K562 (cell line): ENCODE results near the gene RHOC. TPM values are rescaled to one million over a fixed set of nuclear protein-coding genes. Genes with fewer than 3 reads are reported as not detected.
A peak's percentile ranks its signal among the peaks of the same experiment; 100 is the strongest.

Source experiments
- BHLHE40 ChIP-seq: IDR thresholded peaks from 2 replicates; pipeline ENCODE4 v1.6.1; 2011; ENCODE audit warnings: low read length, improper control_type of control experiment
- CBX3 ChIP-seq, 2 experiments: IDR thresholded peaks; 1 replicate in 1 of 2; 2 replicates in 1 of 2; pipeline ENCODE4 v1.6.1; 2012; ENCODE audit warnings: inconsistent platforms in 2 of 2, low read length in 2 of 2, borderline replicate concordance in 1 of 2, control low read depth in 1 of 2
- DMBX1 ChIP-seq: fragments of 250-450 bp; sonication (Bioruptor Pico); IDR thresholded peaks from 2 replicates; pipeline ENCODE4 v1.8.0; 2022; ENCODE audit warnings: inconsistent platforms, mild to moderate bottlenecking, moderate library complexity, borderline replicate concordance
- E2F1 ChIP-seq: sonication (generic); formaldehyde crosslinking; IDR thresholded peaks from 2 replicates; pipeline ENCODE4 v1.8.1; 2023; ENCODE audit warnings: mild to moderate bottlenecking, missing genetic modification reagents, moderate library complexity
- EGR1 ChIP-seq: fragments of 450-650 bp; conservative IDR thresholded peaks from 2 replicates; pipeline ENCODE4 v1.6.1; 2017; ENCODE audit warnings: mild to moderate bottlenecking
- GATAD2A ChIP-seq: fragments of 450-650 bp; IDR thresholded peaks from 2 replicates; pipeline ENCODE4 v1.6.1; 2017
- HLTF ChIP-seq: fragments of 450-650 bp; IDR thresholded peaks from 2 replicates; pipeline ENCODE4 v1.6.1; 2016
- NBN ChIP-seq: fragments of 450-650 bp; IDR thresholded peaks from 2 replicates; pipeline ENCODE4 v1.6.1; 2016; ENCODE audit warnings: low read depth, mild to moderate bottlenecking
- POU5F1 ChIP-seq: fragments of 150-350 bp; IDR thresholded peaks from 2 replicates; pipeline ENCODE4 v1.6.1; 2014; ENCODE audit warnings: borderline replicate concordance, low read length, low read depth, mild to moderate bottlenecking; ENCODE audit not compliant: partially characterized antibody
- SLC30A9 ChIP-seq: fragments of 250-450 bp; sonication (Bioruptor Pico); IDR thresholded peaks from 2 replicates; pipeline ENCODE4 v1.8.0; 2022; ENCODE audit warnings: mild to moderate bottlenecking, moderate library complexity
- SMAD1 ChIP-seq: fragments of 150-350 bp; IDR thresholded peaks from 2 replicates; pipeline ENCODE4 v1.6.1; 2014; ENCODE audit warnings: low read length, low read depth; ENCODE audit not compliant: partially characterized antibody
- SNRNP70 ChIP-seq: fragments of 200-400 bp; formaldehyde crosslinking; optimal IDR thresholded peaks from 2 replicates; pipeline ENCODE3; 2017; ENCODE audit warnings: low read depth, low read length
- SOX6 ChIP-seq: fragments of 450-650 bp; IDR thresholded peaks from 2 replicates; pipeline ENCODE4 v1.6.1; 2014; ENCODE audit warnings: mild to moderate bottlenecking
- THRAP3 ChIP-seq: fragments of 450-650 bp; IDR thresholded peaks from 2 replicates; pipeline ENCODE4 v1.6.1; 2016; ENCODE audit warnings: mild to moderate bottlenecking, inconsistent platforms, borderline replicate concordance
- TRIM24 ChIP-seq, 2 experiments: fragments of 450-650 bp; IDR thresholded peaks; 2 replicates each; pipeline ENCODE4 v1.6.1; 2016
- ZNF175 ChIP-seq: fragments of 200-800 bp; sonication (Bioruptor generic); IDR thresholded peaks from 2 replicates; pipeline ENCODE4 v1.6.1; 2016; ENCODE audit warnings: low read depth, mild to moderate bottlenecking, missing genetic modification characterization, missing compliant biosample characterization
- ZNF347 ChIP-seq: fragments of 450-650 bp; formaldehyde crosslinking; IDR thresholded peaks from 2 replicates; pipeline ENCODE4 v1.4.0; 2020; ENCODE audit warnings: low read depth, mild to moderate bottlenecking, moderate library complexity
- polyA plus RNA-seq, 8 experiments: library from polyadenylated mRNA; depleted of rRNA in 4 of 8; stranded (reverse) in 5 of 8; unstranded in 3 of 8; fragments of >200 nt; fragmentation: Nextera tagmentation in 2 of 8; fragmentation: Illumina TruSeq in 1 of 8; extraction: Ambion mirVana in 2 of 8; extraction: Trizol in 1 of 8; gene quantifications; 2 replicates each; pipeline versions ENCODE4 v1.2.1 to v1.2.3, GENCODE V29; 2011 to 2014; ENCODE audit warnings: inconsistent platforms in 1 of 8, missing spikeins in 1 of 8
- total RNA-seq, 7 experiments: library from RNA; depleted of rRNA in 6 of 7; stranded (reverse); fragments of >200 nt in 6 of 7; fragmentation: Illumina TruSeq in 2 of 7; extraction: Trizol in 2 of 7; gene quantifications; 2 replicates each; pipeline versions ENCODE4 v1.2.1 to v1.2.3, GENCODE V29; 2011 to 2021; ENCODE audit warnings: low replicate concordance in 1 of 7
- TF ChIP-seq, protein P1 (sequence below): sonication (generic); formaldehyde crosslinking; IDR thresholded peaks from 2 replicates; pipeline ENCODE4 v1.8.0; 2022; ENCODE audit warnings: mild to moderate bottlenecking, missing genetic modification reagents
- TF ChIP-seq, protein P2 (sequence below): sonication (generic); formaldehyde crosslinking; IDR thresholded peaks from 2 replicates; pipeline ENCODE4 v1.8.0; 2023; ENCODE audit warnings: missing genetic modification reagents, mild to moderate bottlenecking, borderline replicate concordance

Gene RHOC
- total and polyA plus RNA-seq, 9 of the 15 experiments (the other 6 are each of a cell fraction or from before 2014, with no cell fraction given): 35.2 to 364 (median 204) TPM

DNA sequence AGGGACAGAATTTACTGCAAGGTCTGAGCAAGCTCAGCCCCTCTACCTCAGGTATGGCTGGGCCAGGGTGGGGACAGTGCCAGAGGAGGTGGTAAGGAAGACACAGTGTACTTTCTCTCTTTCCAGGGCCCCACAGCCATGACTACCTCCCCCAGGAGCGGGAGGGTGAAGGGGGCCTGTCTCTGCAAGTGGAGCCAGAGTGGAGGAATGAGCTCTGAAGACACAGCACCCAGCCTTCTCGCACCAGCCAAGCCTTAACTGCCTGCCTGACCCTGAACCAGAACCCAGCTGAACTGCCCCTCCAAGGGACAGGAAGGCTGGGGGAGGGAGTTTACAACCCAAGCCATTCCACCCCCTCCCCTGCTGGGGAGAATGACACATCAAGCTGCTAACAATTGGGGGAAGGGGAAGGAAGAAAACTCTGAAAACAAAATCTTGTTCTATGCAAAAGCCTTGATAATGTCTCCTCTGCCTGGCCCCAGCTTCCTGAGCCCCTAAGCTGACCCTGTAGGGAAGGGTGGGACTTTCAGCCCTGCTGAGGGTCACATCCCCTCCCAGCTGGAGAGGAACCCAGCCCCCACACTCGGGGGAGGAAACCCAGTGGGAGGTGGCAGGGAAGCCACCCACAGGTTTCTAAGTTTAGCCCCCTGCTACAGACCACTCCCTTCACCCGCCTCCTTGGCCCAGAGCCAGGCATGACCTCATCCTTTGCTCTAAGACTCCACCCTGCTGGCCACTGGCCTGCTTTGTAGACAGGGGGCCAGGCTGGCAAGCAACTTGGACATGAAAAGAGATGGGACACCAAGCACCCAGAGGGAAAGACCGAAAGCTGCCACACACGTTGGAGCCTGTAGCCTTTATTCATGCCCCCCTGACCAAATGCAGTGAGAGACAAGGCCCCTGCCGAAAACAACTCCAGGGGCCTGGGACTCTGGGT is 6.4 kb downstream of the RHOC start (continued):
- TF ChIP-seq POU5F1 (no peak), TRIM24 (IDR thresholded peaks at IDR 0.05) (peak; percentile 86 to 93), SNRNP70 (no peak), ZNF175 (CRISPR knock-in tag) (peak; percentile 90; the same call in 1 of the 2 replicates), E2F1 (CRISPR knock-in tag) (no peak), SOX6 (peak; percentile 94), HLTF (no peak), NBN (peak; percentile 98), EGR1 (peak; percentile 100), THRAP3 (no peak; the same call in 1 of the 2 replicates), SLC30A9 (no peak), ZNF347 (CRISPR knock-in tag) (peak; percentile 30; the same call in 1 of the 2 replicates), SMAD1 (peak; percentile 97), CBX3 (IDR thresholded peaks at IDR 0.05; ENCODE audit: borderline replicate concordance in 1 of 2, low read length in 2 of 2) (peak in 1 of 2 experiments; percentile 24; a peak in 1 of 3 replicates), DMBX1 (CRISPR knock-in tag) (peak; percentile 77; the same call in 1 of the 2 replicates), BHLHE40 (peak; percentile 33), GATAD2A (peak; percentile 94)
- TF ChIP-seq, protein P1, sequence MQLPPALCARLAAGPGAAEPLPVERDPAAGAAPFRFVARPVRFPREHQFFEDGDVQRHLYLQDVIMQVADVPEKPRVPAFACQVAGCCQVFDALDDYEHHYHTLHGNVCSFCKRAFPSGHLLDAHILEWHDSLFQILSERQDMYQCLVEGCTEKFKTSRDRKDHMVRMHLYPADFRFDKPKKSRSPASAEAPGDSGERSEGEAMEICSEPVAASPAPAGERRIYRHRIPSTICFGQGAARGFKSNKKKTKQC: no peak; the same call in 1 of the 2 replicates
- TF ChIP-seq, protein P2, sequence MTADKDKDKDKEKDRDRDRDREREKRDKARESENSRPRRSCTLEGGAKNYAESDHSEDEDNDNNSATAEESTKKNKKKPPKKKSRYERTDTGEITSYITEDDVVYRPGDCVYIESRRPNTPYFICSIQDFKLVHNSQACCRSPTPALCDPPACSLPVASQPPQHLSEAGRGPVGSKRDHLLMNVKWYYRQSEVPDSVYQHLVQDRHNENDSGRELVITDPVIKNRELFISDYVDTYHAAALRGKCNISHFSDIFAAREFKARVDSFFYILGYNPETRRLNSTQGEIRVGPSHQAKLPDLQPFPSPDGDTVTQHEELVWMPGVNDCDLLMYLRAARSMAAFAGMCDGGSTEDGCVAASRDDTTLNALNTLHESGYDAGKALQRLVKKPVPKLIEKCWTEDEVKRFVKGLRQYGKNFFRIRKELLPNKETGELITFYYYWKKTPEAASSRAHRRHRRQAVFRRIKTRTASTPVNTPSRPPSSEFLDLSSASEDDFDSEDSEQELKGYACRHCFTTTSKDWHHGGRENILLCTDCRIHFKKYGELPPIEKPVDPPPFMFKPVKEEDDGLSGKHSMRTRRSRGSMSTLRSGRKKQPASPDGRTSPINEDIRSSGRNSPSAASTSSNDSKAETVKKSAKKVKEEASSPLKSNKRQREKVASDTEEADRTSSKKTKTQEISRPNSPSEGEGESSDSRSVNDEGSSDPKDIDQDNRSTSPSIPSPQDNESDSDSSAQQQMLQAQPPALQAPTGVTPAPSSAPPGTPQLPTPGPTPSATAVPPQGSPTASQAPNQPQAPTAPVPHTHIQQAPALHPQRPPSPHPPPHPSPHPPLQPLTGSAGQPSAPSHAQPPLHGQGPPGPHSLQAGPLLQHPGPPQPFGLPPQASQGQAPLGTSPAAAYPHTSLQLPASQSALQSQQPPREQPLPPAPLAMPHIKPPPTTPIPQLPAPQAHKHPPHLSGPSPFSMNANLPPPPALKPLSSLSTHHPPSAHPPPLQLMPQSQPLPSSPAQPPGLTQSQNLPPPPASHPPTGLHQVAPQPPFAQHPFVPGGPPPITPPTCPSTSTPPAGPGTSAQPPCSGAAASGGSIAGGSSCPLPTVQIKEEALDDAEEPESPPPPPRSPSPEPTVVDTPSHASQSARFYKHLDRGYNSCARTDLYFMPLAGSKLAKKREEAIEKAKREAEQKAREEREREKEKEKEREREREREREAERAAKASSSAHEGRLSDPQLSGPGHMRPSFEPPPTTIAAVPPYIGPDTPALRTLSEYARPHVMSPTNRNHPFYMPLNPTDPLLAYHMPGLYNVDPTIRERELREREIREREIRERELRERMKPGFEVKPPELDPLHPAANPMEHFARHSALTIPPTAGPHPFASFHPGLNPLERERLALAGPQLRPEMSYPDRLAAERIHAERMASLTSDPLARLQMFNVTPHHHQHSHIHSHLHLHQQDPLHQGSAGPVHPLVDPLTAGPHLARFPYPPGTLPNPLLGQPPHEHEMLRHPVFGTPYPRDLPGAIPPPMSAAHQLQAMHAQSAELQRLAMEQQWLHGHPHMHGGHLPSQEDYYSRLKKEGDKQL (CRISPR knock-in tag): no peak
